CD4-positive, alpha-beta T cell (primary cell): ENCODE measurements around the gene PRKCG. TPM values are rescaled to one million over a fixed set of nuclear protein-coding genes. Genes with fewer than 3 reads are reported as not detected.

Source experiments
- ATAC-seq: fragments of 200-7000 bp; cut with Tn5 transposase; one replicate; pipeline ENCODE4 v1.10.0; 2022; ENCODE audit warnings: mild to moderate bottlenecking; ENCODE audit not compliant: poor library complexity
- CTCF ChIA-PET: fragments of 350-600 bp; sonication (Branson Sonifier 250); formaldehyde crosslinking; loops from one replicate; lab custom pipeline; 2021; ENCODE audit warnings: antibody characterized with exemption, inconsistent platforms; lab: Charles Lee
- POLR2A ChIA-PET: fragments of 350-600 bp; sonication (Branson Sonifier 250); formaldehyde crosslinking; loops from one replicate; lab custom pipeline; 2021; ENCODE audit warnings: antibody characterized with exemption, inconsistent platforms; lab: Charles Lee
- DNase-seq, 14 experiments: peaks; one replicate each; pipeline ENCODE4 v3.0.0-alpha.2; 2013 to 2020; ENCODE audit warnings: mixed read lengths in 2 of 14
- H3K27ac ChIP-seq, 2 donors: one replicate each; pipeline versions ENCODE4 v1.5.1 to v1.7.0; 2013; ENCODE audit warnings: low read length in 2 of 2, low read depth in 1 of 2, mild to moderate bottlenecking in 1 of 2
- H3K27me3 ChIP-seq, 2 experiments: 1 replicate in 1 of 2; 2 replicates in 1 of 2; pipeline versions ENCODE4 v1.6.1 to v1.7.0; 2013; ENCODE audit warnings: low read length in 2 of 2, control low read depth in 1 of 2, mild to moderate bottlenecking in 1 of 2, moderate library complexity in 1 of 2; ENCODE audit not compliant: insufficient read depth in 2 of 2, control insufficient read depth in 1 of 2
- H3K36me3 ChIP-seq: one replicate; pipeline ENCODE4 v1.6.1; 2013; ENCODE audit warnings: low read length, control low read depth; ENCODE audit not compliant: insufficient read depth
- H3K4me1 ChIP-seq: one replicate; pipeline ENCODE4 v1.6.1; 2013; ENCODE audit warnings: low read length, control low read depth; ENCODE audit not compliant: insufficient read depth
- H3K4me3 ChIP-seq: one replicate; pipeline ENCODE4 v1.5.1; 2013; ENCODE audit warnings: mild to moderate bottlenecking, low read length, moderate library complexity
- H3K9me3 ChIP-seq, 2 experiments: 1 replicate in 1 of 2; 2 replicates in 1 of 2; pipeline versions ENCODE4 v1.6.1 to v1.7.0; 2013; ENCODE audit warnings: low read length in 2 of 2, mild to moderate bottlenecking in 2 of 2, control low read depth in 1 of 2, moderate library complexity in 1 of 2; ENCODE audit not compliant: control insufficient read depth in 1 of 2, insufficient read depth in 1 of 2
- H3K27ac Mint-ChIP-seq: one replicate; pipeline ENCODE4 v1.8.0; 2020; ENCODE audit warnings: mixed read lengths
- H3K27me3 Mint-ChIP-seq: one replicate; pipeline ENCODE4 v1.8.0; 2021; ENCODE audit warnings: mixed read lengths
- H3K36me3 Mint-ChIP-seq: one replicate; pipeline ENCODE4 v1.8.0; 2021; ENCODE audit warnings: low read depth, mixed read lengths
- H3K4me1 Mint-ChIP-seq: one replicate; pipeline ENCODE4 v1.8.0; 2021; ENCODE audit warnings: low read depth, mixed read lengths
- H3K4me3 Mint-ChIP-seq: one replicate; pipeline ENCODE4 v1.8.0; 2020; ENCODE audit warnings: mild to moderate bottlenecking, mixed read lengths
- H3K9me3 Mint-ChIP-seq: one replicate; pipeline ENCODE4 v1.8.0; 2020; ENCODE audit warnings: mixed read lengths
- CTCF ChIP-seq: fragments of 200-600 bp; IDR thresholded peaks from one replicate; pipeline ENCODE4 v1.8.0; 2022; ENCODE audit warnings: antibody characterized with exemption, mild to moderate bottlenecking
- intact Hi-C, 2 experiments: fragments of 100-400 bp; cut with DNase I in 1 of 2; cut with micrococcal nuclease in 1 of 2; formaldehyde crosslinking; loops; one replicate each; pipeline versions ENCODE4 v1.15.1 to v1.9.0; 2023 to 2025; cut with DNase I, micrococcal nuclease
- total RNA-seq, 174 experiments: library from RNA in 2 of 174; stranded (reverse) in 2 of 174; gene quantifications; one replicate each; pipeline ENCODE4 v1.2.3 and lab custom pipeline; 2021 to 2026

Gene PRKCG
- total RNA-seq, 2 experiments from 2014 or later: 1.5 to 1.6 TPM

- Mint-ChIP-seq H3K27me3 (peaks cover 39% of the 10 kb centered on the region), H3K4me3 (no peak overlapping the region), H3K9me3 (no peaks in the 10 kb centered on the region), H3K36me3 (peaks cover 17% of the 10 kb centered on the region), H3K4me1 (peaks cover 33% of the 10 kb centered on the region), H3K27ac (no peak overlapping the region)
- CTCF ChIA-PET: interaction anchor here (1.2 to 1.9 kb wide), 3 partner anchors 13 to 38 kb away, joined by 4 to 17 read pairs (median 8); partner anchors contain the start of gene MYADM
- intact Hi-C loops: loop anchor here (1.0 kb wide), 2 partner anchors 28 to 39 kb away; no protein-coding TSS in a partner anchor
- peaks cover 67% of the 10 kb centered on the region for H3K4me1 ChIP-seq
- peaks cover 0 to 11% of the 10 kb centered on the region in 2 experiments for H3K9me3 ChIP-seq
- POLR2A ChIA-PET: interaction anchor here (1.4 kb wide), 1 partner anchor 14 kb away, joined by 17 read pairs; the partner anchor contains the start of gene MYADM
- H3K4me3 ChIP-seq: peak overlapping the region; percentile 37
- H3K36me3 ChIP-seq: peaks cover 6% of the 10 kb centered on the region
- ATAC-seq (no peak), DNase-seq (peak in 1 of 14 experiments; percentile 35)
- TF ChIP-seq CTCF: no peak
- H3K27me3 ChIP-seq: peaks cover 47 to 53% of the 10 kb centered on the region in 2 experiments
- no peak overlapping the region for H3K27ac ChIP-seq
Measured at GRCh38 chr19:53880711-53881481, 1.1 kb upstream of the PRKCG start.

GRCh38 chr19:53882391-53883050 lies 524 bp downstream of the PRKCG start:
- DNase-seq (peak in 2 of 14 experiments; percentile 21 to 36), ATAC-seq (no peak)
- Histone ChIP-seq H3K27me3 (peaks cover 47 to 53% of the 10 kb centered on the region in 2 experiments), H3K36me3 (no peaks in the 10 kb centered on the region), H3K4me3 (peak overlapping the region; percentile 5), H3K9me3 (peaks cover 0 to 11% of the 10 kb centered on the region in 2 experiments), H3K27ac (no peak overlapping the region), H3K4me1 (peaks cover 50% of the 10 kb centered on the region)
- no peaks in the 10 kb centered on the region for H3K9me3 Mint-ChIP-seq
- intact Hi-C loops: loop anchor here (1.0 to 2.0 kb wide), 4 partner anchors 15 to 40 kb away; partner anchors contain the start of gene MYADM (in 1 of the 2)
- H3K27ac Mint-ChIP-seq: no peak overlapping the region
- ChIA-PET POLR2A (interaction anchor here (0.7 to 1.4 kb wide), 6 partner anchors 8 to 40 kb away, joined by 3 to 17 read pairs (median 4); partner anchors contain the start of gene MYADM), CTCF (interaction anchor here (0.7 to 1.9 kb wide), 7 partner anchors 10 to 41 kb away, joined by 3 to 17 read pairs (median 4); partner anchors contain the start of gene MYADM)
- H3K4me1 Mint-ChIP-seq: peaks cover 17% of the 10 kb centered on the region
- peaks cover under 1% of the 10 kb centered on the region for H3K36me3 Mint-ChIP-seq
- H3K4me3 Mint-ChIP-seq: peak overlapping the region; percentile 30
- no peak for TF ChIP-seq CTCF
- H3K27me3 Mint-ChIP-seq: peaks cover 36% of the 10 kb centered on the region

- H3K4me1 Mint-ChIP-seq: peaks cover 13% of the 10 kb centered on the region
- intact Hi-C loops: loop anchor here in 1 of 2 experiments (2.0 kb wide), 1 partner anchor 18 kb away; no protein-coding TSS in a partner anchor
- no peaks in the 10 kb centered on the region for H3K36me3 Mint-ChIP-seq
- no peak for ATAC-seq
- ChIA-PET CTCF (interaction anchor here (0.8 kb wide), 1 partner anchor 42 kb away, joined by 3 read pairs; no protein-coding TSS in a partner anchor), POLR2A (interaction anchor here (0.9 to 1.2 kb wide), 3 partner anchors 8 to 17 kb away, joined by 3 to 4 read pairs (median 3); partner anchors contain the start of gene MYADM)
- no peak overlapping the region for H3K4me3 Mint-ChIP-seq
- Histone ChIP-seq H3K4me3 (no peak overlapping the region), H3K9me3 (peaks cover 0 to 11% of the 10 kb centered on the region in 2 experiments), H3K36me3 (no peaks in the 10 kb centered on the region), H3K27me3 (peaks cover 47 to 53% of the 10 kb centered on the region in 2 experiments), H3K27ac (no peak overlapping the region), H3K4me1 (peaks cover 43% of the 10 kb centered on the region)
- TF ChIP-seq CTCF: no peak
- DNase-seq: peak in 4 of 14 experiments; percentile 36 to 72 (median 60)
- H3K9me3 Mint-ChIP-seq: no peaks in the 10 kb centered on the region
- H3K27ac Mint-ChIP-seq: no peak overlapping the region
- peaks cover 33% of the 10 kb centered on the region for H3K27me3 Mint-ChIP-seq
Measured at GRCh38 chr19:53883231-53883661, 1.2 kb downstream of the PRKCG start.
